NCI-H2196 (cell line): ENCODE results near the gene RABGAP1L.

Source experiments
- DNase-seq: peaks from one replicate; lab custom pipeline; 2025; ENCODE audit not compliant: unreplicated experiment; lab: John Stamatoyannopoulos, UW

The RABGAP1L gene

DNA sequence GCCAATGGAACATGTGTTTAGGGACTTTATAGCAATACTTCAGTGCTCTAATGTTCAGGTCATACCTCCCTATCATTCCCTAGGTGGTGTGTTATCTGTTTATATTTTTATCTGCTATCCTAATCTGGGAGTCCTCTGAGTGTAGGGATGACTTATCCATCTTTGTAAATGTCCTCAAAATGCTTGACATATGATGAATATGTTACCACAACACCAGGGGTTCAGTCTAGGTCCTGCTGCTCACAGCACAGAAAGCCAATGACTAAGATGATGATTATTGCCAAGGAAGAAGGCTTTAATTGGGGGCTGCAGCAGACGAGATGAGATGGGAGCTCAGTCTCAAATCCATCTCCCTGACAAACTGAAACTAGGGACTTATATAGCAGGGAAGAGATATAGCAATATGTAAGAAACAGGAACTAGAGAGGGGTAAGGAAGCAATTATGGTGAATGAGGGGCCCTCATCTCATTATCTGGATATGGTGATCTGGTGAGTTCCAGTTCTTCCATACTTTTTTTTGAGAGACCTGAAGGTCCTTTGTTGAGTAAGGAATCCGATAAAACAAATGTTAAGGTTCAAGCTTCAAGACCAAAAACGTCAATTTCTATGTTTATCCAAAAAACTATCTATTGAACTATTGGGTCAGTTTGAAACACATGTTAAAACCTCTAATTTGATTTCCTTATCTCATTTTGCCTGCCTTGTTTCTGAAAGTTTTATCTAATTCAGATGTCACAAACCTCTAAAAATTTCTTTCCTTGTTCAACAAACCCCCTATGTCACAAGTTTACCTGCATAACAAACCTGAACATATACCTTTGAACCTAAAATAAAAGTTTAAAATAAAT lies 583.7 kb downstream of the RABGAP1L start:
- DNase-seq, result no peak

DNA sequence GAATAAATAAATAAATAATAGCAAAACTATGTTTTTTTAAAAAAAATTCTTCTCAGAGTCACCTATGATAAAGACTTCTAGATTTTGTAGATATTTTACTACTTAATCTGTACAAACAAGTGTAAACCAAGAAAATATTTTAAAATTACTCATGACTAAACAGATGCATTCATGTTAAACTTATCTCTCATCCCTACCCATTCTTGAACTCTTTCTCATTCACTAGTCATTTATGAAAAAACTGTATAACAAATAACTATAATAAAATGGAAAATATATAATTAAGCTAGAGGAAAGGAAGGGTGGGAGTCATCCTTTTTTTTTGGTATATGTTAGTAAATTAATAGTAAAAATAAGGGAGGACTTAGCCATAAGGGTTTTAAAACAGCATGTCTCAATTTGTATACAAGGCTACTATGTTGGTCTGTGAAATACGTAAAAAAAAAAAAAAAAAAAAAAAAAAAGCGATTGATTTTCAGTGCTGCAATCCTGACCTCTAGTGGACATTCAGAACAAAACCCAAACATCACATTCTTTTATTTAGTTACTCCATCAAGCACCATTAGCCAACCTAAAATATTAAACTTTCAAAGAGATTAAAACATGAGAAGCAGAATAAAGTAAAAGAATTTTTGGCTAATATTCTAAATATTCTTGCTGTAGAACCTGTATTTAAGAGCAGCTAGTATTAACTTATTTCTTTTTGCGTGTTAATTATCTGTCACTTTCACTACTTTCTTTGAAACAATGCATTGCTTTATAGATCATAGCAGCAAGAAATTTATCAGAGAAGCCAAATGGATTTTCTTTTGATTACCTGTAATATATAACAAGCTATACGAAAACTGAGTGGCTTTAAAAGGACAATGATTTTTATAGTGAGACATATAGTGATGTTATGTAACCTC lies 584.6 kb downstream of the RABGAP1L start:
- DNase-seq, result peak; percentile 17

- no peak for DNase-seq
These were observed 585.6 kb downstream of the RABGAP1L start for GRCh38 chr1:174744886-174745285.

DNA sequence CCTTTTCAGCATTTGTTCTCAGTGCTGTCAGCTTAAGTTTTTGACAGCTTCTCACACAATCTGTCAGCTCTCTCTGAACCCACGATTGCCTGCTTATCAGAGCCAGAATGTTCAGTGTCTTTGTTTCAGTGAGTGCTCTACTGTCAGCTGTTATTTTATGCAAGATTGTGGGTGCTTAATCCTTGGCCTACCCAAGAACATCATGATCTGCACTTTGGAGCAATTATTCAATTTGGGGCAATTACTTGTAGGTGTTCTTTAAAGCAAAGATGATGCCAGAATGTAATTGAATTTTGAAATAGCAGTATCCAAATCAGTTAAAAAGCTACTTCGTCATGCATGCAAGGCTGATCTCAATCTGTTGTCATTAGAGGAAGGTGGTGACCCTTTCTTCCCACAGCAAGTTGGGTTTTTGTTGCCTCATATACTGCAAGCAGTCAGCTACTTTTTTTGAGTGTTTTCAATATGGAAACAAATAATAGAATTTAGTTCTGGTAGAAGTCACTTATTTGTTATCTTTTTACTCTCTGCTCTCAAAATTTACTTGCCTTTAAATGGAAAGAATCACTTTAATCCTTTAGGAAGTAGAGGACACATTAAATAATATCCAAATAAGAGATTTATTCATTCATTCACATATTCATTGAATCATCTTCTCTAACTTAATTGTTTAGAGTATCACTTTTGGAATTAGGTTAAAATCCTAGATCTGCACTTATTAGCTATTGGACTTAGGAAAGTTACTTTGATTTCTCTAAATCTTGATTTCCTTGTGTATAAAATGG lies 586.9 kb downstream of the RABGAP1L start:
- DNase-seq, result no peak

GRCh38 chr1:174747613-174748012 lies 588.3 kb downstream of the RABGAP1L start:
- no peak for DNase-seq

DNA sequence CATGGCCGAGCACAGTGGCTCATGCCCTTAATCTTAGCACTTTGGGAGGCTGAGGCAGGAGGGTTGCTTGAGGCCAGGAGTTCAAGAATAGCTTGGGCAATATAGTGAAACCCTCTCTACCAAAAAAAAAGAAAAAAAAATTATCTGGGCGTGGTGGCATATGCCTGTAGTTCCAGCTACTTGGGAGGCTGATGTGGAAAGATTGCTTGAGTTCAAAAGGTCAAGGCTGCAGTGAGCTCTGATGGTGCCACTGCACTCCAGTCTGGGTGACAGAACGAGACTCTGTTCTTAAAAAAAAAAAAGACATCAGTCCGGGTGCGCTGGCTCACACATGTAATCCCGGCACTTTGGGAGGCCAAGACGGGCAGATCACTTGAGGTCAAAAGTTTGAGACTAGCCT lies 589.3 kb downstream of the RABGAP1L start:
- no peak for DNase-seq

DNA sequence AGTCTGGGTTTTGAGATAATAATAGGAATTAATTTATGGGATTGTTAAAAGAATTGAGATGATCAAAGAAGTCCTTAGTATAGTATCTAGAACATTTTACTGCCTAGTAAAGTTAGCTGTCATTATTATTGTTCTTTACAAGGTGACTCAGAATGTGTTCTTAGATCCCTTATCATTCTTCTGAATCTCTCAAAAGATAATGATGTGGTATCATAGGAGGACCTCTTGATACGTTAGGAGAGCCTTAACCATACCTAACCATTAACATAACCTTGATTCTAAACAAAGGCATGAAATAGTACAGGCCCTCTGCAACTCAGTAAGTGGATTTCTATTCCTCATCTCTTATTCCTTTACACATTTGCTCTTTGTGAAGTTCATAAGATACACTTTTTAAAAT lies 593.8 kb downstream of the RABGAP1L start:
- no peak for DNase-seq

GRCh38 chr1:174761335-174761734 lies 602.0 kb downstream of the RABGAP1L start:
- no peak for DNase-seq

- no peak for DNase-seq
These were observed 602.7 kb downstream of the RABGAP1L start for GRCh38 chr1:174761901-174762585.

- no peak for DNase-seq
These were observed 604.9 kb downstream of the RABGAP1L start for GRCh38 chr1:174764191-174764590.

- DNase-seq, result no peak
These were observed 607.4 kb downstream of the RABGAP1L start for GRCh38 chr1:174766727-174767126.

- no peak for DNase-seq
These were observed 609.2 kb downstream of the RABGAP1L start for GRCh38 chr1:174768516-174768915.

GRCh38 chr1:174768949-174769348 lies 609.6 kb downstream of the RABGAP1L start:
- no peak for DNase-seq

GRCh38 chr1:174769961-174770549 lies 610.7 kb downstream of the RABGAP1L start:
- peak; percentile 49 for DNase-seq

DNA sequence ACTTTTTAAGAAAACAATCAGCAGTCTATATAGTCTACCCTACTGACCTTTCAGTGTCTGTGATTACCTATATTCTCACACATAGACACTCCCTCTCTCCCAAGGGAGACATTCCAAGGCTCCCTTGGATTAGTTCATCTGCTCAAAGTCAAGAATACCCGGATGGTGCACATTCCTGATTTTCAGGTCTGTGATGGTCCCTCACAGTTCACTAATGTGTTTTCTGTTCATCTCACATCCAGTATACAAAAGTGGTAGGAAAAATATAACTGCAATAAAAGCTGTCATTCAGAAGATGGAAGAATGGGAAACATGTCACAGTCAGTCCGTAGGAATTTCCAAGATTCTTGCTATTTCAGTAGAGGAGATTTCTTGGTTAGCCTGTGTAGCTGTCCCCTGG lies 616.3 kb downstream of the RABGAP1L start:
- no peak for DNase-seq

DNA sequence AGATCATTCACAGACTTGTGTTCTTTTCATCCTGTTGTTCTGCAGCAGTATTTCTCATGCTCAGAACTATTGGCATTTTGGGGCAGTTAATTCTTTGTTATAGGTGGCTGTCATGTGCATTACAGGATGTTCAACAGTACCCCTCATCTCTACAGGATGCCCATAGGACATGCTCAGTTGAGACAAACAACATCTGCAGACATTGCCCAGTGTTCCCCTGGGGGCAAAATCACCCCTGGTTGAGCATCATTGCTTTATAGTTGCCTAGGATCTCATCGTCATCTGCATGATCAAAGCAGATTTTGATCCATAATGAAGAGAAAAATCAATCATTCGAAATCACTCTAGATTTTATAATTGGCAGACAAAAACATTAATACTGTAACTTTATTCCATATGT lies 617.9 kb downstream of the RABGAP1L start:
- DNase-seq, result no peak

DNA sequence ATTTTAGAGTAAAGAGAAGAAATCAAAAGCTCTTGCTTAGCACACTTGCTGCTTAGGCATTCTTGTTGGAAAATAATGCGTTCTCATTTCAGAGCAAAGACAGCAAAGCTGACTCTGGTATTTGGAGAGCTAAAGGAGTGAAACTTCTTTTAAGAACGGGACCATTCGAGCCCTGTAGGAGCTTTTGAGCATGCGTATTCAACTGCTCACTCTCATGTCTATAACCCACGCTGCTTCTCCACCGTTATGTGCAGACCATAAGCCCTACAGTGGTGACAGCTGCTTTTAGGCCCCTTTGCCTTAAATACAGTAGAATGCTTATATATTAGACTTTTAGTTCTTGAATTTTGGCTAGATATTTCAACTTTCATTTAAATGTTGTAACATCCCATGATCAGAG lies 626.2 kb downstream of the RABGAP1L start:
- no peak for DNase-seq

DNA sequence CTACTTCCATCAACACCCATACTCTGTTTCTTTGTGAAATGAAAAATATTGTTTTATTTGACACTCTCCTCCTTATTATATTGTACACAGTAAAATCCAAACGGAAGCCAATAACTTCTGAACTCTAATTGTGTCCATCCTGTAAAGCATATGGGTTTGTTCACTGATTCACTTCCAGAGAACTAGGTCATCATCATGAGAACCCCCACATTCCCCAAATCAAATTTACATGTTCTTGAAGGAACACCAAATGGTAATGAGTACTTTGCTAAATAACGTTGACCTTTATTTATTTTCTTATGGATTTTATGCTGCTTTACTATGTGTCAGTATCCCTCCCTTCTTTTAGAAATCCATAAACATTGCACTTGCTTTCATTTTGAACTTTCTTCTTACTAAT lies 627.0 kb downstream of the RABGAP1L start:
- no peak for DNase-seq

GRCh38 chr1:174786760-174787159 lies 627.4 kb downstream of the RABGAP1L start:
- no peak for DNase-seq

DNA sequence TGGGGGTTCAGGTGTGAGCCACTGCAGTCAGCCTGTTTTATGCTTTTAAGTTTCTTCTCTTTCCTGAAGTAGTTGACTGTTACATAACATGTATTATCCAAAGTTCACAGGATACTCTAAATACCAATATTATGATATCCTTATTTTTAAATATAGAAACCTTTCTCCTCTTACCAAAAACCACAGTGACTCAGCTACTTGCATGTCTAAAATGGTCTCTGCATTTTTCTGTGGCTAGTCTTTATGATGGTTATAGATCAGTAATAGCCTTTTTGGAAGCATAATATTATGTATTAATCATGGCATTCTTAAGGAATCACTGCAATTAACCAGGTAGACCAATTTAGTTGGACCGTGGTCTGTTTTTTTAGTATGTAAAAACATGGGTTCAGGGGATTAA lies 629.7 kb downstream of the RABGAP1L start:
- no peak for DNase-seq
